Endothelial cell of umbilical vein (primary cell): ENCODE data around the gene COPZ2.

Source experiments
- EZH2 ChIP-seq: IDR thresholded peaks from 2 replicates; pipeline ENCODE4 v1.6.1; 2012; ENCODE audit warnings: borderline replicate concordance, low read depth, mild to moderate bottlenecking, moderate library complexity, low read length, inconsistent platforms; ENCODE audit not compliant: severe bottlenecking
- JUN ChIP-seq: IDR thresholded peaks from 2 replicates; pipeline ENCODE4 v1.6.1; 2011; ENCODE audit warnings: borderline replicate concordance, low read depth; ENCODE audit not compliant: insufficient read length, insufficient read depth

GRCh38 chr17:47981462-47981861 is 56.1 kb downstream of the COPZ2 start:
- TF ChIP-seq EZH2 (no peak), JUN (no peak)
